Measurements from ENCODE around the gene CENPX.

CENPX gene

DNA sequence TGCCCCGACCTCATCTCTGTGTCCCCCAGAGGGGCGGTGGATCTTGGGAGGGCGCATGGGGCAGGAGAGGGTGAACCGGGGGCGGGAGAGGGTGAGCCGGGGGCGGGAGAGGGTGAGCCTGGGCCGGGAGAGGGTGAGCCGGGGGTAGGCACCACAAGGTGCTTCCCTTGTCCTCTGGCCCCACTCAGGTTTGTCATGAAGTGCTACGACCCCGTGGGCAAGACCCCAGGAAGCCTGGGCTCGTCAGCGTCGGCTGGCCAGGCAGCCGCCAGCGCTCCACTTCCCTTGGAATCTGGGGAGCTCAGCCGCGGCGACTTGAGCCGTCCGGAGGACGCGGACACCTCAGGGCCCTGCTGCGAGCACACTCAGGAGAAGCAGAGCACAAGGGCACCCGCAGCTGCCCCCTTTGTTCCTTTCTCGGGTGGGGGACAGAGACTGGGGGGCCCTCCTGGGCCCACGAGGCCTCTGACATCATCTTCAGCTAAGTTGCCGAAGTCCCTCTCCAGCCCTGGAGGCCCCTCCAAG is 26.4 kb downstream of the CENPX start:
- no peak for DNase-seq (ENCODE audit: low spot score)
- TF ChIP-seq, protein P1, sequence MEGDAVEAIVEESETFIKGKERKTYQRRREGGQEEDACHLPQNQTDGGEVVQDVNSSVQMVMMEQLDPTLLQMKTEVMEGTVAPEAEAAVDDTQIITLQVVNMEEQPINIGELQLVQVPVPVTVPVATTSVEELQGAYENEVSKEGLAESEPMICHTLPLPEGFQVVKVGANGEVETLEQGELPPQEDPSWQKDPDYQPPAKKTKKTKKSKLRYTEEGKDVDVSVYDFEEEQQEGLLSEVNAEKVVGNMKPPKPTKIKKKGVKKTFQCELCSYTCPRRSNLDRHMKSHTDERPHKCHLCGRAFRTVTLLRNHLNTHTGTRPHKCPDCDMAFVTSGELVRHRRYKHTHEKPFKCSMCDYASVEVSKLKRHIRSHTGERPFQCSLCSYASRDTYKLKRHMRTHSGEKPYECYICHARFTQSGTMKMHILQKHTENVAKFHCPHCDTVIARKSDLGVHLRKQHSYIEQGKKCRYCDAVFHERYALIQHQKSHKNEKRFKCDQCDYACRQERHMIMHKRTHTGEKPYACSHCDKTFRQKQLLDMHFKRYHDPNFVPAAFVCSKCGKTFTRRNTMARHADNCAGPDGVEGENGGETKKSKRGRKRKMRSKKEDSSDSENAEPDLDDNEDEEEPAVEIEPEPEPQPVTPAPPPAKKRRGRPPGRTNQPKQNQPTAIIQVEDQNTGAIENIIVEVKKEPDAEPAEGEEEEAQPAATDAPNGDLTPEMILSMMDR (IDR thresholded peaks at IDR 0.05; ENCODE audit: extremely low read depth, missing control alignments): no peak

DNA sequence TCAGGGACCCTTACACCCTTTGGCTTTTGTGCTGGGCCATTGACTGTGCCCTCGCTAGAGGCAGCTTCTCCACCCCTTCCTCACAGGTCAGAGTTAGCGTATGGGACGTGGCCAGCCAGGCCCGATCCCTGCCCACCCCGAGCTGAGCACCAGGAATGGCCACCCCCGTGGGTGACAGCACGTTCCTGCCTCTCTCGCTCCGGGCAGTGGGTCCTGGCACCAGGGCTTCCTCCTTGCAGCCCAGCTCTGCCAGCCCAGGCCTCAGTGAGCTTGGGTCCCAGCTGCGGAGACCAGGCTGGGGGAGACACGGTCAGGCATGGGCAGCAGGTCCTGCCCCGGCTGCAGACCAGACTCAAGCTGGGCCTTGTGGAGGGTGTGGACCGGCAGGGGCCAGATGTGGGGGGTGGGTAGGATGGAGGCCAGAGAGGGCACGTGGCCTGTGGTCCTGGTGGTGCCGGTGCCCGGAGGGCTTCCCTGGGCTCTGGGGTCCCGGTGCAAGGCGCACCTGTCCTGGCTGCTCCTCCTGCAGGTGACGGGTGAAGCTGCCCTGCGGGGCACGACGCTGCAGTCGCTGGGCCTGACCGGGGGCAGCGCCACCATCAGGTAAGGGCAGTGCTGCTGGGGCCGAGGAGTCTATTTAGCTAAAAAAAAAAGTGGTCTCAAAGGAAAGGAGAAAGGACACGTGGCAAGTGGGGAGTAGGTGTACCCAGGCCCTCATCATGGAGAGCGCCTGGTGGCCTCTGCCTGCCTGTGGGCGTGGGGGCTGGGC is 27.0 kb downstream of the CENPX start:
- DNase-seq (ENCODE audit: low spot score): no peak
- TF ChIP-seq, protein P1 (IDR thresholded peaks at IDR 0.05; ENCODE audit: extremely low read depth, missing control alignments): no peak

- DNase-seq (ENCODE audit: low spot score): no peak
- TF ChIP-seq, protein P1 (IDR thresholded peaks at IDR 0.05; ENCODE audit: extremely low read depth, missing control alignments): no peak
Measured at GRCh38 chr17:81994593-81995462, 27.9 kb downstream of the CENPX start.

DNA sequence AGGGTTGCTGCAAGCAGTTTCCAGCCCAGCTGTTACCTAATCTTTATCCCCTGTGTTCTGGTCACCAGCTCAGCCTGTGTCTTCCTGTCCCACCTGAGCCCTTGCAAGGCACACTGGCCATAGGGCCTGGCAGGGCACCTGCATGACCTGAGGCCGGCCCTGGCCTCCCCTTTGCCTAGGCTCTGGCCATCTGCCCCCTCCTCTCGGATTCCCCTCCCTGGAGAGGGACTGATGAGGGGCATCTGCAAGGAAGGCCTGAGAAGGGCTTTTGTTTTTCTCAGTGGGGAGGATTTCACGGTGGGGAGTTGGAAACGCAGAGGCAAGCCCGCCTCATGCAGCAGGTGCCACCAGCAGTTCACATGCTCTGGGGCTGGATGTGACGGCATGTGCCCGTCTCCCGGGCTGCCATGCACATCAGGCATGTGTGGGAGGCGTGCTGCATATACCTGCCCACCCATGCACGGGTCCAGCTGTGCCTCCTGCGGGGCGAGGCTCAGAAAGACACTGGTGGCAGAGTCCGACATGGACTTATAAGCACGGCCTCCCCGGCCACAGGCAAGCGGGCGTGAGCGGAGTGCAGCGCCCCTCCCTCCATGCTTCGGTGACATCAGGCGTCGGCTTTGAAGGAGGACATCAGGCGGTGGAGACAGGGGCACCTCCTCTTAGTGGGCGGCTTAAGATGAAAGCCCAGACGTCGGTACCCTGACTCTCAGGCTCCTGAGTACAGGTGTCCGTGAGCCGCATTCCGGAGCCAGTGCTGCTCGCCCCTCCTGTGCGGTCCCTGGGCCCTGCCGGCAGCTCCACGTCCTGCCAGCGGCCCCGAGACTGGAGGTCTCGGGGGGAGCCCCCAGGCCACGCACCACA is 28.7 kb downstream of the CENPX start:
- TF ChIP-seq, protein P1 (IDR thresholded peaks at IDR 0.05; ENCODE audit: extremely low read depth, missing control alignments): no peak
- no peak for DNase-seq (ENCODE audit: low spot score)

- TF ChIP-seq, protein P1 (IDR thresholded peaks at IDR 0.05; ENCODE audit: extremely low read depth, missing control alignments): no peak
- DNase-seq (ENCODE audit: low spot score): no peak
Measured at GRCh38 chr17:81992306-81993102, 30.2 kb downstream of the CENPX start.

- DNase-seq (ENCODE audit: low spot score): no peak
- TF ChIP-seq, protein P1 (IDR thresholded peaks at IDR 0.05; ENCODE audit: extremely low read depth, missing control alignments): no peak
Measured at GRCh38 chr17:81991684-81992305, 30.9 kb downstream of the CENPX start.
